HG02938 (cell line): ENCODE results near the gene FER.
"Not testable (repeated sequence)": the region's sequence is repeated elsewhere in the genome, so short reads cannot be mapped to it uniquely, and the experiment has no call there.

ENCODE experiments used
- ATAC-seq: cut with Tn5 transposase; IDR thresholded peaks from one replicate; pipeline ENCODE4 v1.9.1; 2021; ENCODE audit warnings: mild to moderate bottlenecking, moderate library complexity; ENCODE audit not compliant: unreplicated experiment

Gene FER

DNA sequence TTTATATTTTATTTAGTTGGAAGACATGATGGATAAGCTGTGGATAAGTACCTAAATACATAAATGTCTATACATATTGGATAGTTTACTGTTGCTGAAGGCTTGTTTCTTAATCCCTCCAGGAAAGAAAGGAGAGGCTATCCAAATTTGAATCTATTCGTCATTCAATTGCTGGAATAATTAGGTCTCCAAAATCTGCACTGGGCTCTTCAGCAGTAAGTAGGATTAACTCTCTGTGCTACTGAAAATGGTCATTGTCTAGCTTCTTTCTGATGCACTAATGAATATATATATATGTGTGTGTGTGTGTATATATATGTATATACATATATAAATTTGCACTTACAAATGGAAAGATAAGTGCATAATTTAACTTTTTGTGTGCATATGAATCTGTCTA is 198.3 kb downstream of the FER start:
- no peak for ATAC-seq

DNA sequence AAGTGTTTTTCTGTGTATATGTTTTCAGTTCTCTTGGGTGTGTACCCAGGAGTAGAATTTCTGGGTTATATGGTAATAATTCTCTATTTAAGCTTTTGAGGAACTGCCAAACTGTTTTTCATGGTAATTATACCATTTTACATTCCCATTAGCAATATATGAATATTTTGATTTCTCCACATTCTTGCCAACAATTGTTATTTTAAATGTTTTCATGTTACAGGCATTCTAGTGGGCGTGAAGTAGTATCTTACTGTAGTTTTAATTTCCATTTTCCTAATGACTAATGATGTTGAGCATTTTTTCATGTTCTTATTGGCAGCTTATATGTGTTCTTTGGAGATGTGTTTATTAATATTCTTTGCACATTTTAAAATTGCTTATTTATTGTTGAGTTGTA is 199.5 kb downstream of the FER start:
- no peak for ATAC-seq

DNA sequence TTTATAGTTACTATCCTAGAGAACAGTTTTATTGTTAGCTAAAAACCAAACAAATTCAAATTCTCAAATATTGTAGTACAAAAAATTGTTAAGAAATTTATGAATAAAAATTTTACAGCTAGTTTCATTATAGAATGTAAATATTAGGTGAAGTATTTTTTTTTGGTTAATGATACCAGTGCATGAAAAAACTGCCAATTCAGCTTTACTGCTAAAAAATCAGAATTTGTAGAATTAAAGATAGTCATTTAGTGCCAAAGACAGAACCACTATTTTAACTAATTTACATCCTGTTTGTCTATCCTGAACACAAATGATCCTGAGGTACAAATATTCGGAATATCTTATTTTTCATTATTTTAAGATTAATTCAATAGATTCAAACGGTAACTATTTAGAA is 202.6 kb downstream of the FER start:
- no peak for ATAC-seq

DNA sequence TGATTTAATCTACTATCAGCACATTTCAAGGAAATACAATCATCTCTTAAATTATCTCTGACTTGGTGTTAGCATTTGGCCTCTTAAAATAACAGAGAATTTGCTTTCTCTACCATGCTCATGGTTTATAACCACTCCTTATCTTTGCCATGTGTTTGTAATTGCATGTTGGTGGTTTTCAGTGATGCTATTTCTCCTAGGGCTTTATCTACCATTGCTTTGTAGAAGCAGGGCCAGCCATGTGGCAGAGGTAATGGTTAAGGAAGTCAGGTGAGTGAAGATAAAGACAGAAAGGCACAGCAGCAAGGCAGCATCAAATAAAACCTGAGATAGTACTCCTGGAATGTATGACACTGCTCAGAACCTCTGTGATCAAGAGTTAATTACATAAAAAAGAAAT is 206.2 kb downstream of the FER start:
- ATAC-seq, result no peak

DNA sequence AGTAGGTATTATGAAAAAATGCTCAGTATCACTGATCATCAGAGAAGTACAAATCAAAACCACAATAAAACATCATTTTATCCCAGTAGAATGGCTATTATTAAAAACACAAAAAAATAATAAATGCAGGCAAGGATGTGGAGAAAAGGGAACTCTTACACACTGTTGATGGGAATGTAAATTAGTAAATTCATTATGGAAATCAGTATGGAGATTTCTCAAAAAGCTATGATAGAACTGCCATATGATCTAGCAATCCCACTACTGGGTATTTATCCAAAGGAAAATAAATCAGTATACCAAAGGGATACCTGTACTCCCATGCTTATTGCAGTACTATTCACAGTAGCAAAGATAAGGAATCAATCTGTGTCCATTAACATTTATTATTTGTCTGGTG is 209.6 kb downstream of the FER start:
- ATAC-seq, result no peak

DNA sequence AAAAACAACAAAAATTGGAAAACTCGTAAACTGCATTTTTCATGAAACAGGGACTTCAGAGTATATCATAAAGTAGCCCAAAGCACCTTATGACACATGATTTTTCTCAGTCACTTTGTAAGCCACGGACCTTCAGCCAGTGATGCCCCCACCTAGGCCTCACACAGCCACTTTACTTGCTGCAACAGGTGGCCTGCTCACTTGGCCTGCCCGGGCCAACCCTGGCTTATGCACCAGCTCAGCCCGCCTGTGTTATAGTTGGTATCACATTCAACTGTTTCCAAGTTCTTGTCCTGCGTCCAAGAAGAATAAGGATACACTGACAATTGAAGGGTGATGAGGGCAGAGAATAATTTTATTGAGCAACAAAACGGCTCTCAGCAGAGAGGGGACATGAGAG is 219.2 kb downstream of the FER start:
- no peak for ATAC-seq

DNA sequence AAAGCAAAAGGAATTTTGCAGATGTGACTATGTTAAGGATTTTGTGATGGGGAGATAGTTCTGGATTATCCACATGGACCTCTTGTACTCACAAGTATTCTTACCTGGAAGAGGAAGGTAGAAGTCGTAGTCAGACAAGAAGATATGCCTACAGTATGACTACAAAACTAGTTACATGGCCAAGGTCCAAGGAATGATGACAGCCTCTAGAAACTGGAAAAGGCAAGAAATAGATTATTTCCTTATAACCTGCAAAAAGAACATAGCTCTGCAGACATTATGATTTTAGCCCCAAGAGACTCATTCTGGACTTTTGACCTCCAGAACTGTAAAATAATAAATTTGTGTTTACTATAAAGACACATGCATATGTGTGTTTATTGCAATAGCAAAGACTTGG is 226.9 kb downstream of the FER start:
- ATAC-seq, result no peak

- no peak for ATAC-seq
Observed at GRCh38 chr5:108975697-108976096, 228.0 kb downstream of the FER start.

GRCh38 chr5:108983461-108984092 is 235.9 kb downstream of the FER start:
- no peak for ATAC-seq

DNA sequence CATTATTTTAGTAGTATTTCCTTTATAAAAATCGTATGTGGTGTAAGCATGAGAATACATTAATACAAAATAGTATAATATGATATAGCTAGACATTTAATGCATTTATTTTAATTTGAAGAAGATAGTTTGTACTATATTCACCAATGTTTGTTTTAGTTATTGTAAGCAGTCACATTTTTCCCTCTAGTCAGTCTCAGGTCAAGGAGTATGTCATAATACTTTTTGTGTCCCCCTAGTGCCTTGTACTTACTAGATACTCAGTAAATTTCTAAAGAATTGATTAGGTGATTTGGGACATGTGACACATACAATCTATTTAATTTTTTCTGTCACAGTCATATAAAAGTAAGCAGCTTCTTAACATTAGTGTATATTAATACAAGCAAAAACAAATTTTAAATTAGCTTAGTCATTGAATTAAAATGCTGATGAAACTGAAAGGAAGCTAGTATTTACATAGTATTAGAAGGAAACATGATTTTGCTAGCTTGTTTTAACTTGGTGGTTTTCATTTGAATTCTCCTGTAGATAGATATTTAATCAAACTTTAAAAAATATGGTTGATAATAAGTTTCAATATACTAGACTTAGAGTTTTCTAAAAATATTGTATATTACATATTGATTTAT is 242.2 kb downstream of the FER start:
- no peak for ATAC-seq

DNA sequence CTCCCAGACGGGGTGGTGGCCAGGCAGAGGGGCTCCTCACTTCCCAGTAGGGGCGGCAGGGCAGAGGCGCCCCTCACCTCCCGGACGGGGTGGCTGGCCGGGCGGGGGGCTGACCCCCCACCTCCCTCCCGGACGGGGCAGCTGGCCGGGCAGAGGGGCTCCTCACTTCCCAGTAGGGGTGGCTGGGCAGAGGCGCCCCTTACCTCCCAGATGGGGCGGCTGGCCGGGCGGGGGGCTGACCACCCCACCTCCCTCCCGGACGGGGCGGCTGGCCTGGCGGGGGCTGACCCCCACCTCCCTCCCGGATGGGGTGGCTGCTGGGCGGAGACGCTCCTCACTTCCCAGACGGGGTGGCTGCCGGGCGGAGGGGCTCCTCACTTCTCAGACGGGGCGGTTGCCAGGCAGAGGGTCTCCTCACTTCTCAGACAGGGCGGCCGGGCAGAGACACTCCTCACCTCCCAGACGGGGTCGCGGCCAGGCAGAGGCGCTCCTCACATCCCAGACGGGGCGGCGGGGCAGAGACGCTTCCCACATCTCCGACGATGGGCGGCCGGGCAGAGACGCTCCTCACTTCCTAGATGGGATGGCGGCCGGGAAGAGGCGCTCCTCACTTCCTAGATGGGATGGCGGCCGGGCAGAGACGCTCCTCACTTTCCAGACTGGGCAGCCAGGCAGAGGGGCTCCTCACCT is 244.8 kb downstream of the FER start:
- not testable (repeated sequence) for ATAC-seq

DNA sequence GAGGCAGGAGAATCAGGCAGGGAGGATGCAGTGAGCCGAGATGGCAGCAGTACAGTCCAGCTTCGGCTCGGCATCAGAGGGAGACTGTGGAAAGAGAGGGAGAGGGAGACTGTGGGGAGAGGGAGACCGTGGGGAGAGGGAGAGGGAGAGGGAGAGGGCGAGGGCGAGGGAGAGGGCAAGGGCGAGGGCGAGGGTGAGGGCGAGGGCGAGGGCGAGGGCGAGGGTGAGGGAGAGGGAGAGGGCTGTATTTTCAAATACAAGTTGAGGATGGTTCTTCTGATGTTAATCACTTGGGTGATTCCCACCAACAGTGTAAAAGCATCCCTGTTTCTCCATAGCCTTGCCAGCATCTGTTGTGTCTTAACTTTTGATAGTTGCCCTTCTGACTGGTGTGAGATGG is 245.7 kb downstream of the FER start:
- not testable (repeated sequence) for ATAC-seq

GRCh38 chr5:108997720-108998119 is 250.0 kb downstream of the FER start:
- no peak for ATAC-seq

GRCh38 chr5:108998216-108998615 is 250.5 kb downstream of the FER start:
- no peak for ATAC-seq

- peak; percentile 92 for ATAC-seq
Observed at GRCh38 chr5:109003928-109004327, 256.2 kb downstream of the FER start.

- no peak for ATAC-seq
Observed at GRCh38 chr5:109005297-109006009, 257.8 kb downstream of the FER start.

DNA sequence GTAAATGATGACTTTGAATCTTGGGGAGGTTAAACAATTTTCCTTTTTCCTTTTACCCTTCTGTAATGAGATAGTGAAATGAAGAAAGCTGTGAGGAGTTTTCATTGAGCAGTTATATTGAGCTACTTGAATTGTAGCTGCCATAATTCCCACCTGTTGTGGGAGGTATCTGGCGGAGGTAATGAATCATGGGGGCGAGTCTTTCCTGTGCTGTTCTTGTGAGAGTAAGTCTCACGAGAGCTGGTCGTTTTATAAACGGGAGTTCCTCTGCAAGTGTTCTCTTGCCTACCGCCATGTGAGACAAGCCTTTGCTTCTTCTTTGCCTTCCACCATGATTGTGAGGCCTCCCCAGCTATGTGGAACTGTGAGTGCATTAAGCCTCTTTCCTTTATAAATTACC is 258.4 kb downstream of the FER start:
- ATAC-seq, result no peak

- ATAC-seq, result no peak
Observed at GRCh38 chr5:109016300-109016699, 268.6 kb downstream of the FER start.

- no peak for ATAC-seq
Observed at GRCh38 chr5:109022056-109022455, 274.4 kb downstream of the FER start.

DNA sequence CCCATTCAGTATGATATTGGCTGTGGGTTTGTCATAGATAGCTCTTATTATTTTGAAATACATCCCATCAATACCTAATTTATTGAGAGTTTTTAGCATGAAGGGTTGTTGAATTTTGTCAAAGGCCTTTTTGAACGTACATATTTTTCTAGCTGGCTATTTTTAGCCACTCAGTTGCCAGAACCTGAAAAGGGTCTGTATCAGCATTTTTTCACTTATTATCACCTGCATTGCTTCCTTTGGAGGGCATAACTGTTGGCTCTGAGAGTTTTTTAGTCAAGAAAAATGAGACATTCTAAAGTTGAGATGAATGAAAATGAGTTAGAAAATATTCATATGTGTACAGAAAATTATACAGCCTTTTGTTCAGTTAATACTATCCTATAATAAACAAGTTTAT is 278.0 kb downstream of the FER start:
- not testable (repeated sequence) for ATAC-seq

DNA sequence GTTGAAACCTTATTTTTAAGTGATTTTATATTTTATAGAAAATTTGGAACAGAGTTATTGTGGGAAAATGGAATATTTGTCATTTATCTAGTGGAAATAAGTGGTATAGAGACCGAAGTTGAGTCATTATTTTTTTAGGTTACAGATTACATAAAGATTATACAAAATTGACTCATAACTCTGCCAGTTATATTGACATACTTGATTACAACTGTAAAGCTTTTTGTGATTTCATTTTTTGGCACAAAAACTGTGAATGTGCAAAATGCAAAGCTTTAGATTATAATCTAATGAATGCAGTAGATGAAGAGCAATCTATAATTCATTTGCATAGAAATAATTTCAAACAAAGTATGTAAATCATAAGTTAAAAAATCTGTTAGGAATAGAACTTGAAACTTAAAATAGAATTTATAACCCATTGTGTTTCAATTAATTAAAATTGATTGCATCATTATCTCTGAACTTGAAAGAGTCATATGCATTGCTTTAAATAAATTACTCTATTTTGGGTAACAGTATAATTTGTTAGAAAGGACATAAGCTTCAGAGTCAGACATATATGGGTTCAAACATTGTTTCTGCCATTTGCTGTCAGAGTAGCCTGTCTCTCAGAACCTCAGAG is 280.4 kb downstream of the FER start:
- no peak for ATAC-seq
